Neural cell (in vitro differentiated cells): ENCODE data around the gene OXSM.

Experiments
- EZH2 ChIP-seq: fragments of 200-600, 300-800 bp; shearing (Covaris generic), sonication (generic); IDR thresholded peaks from 2 replicates; pipeline ENCODE4 v1.6.1; 2014; ENCODE audit warnings: antibody characterized with exemption, low read length, borderline replicate concordance, mild to moderate bottlenecking; ENCODE audit not compliant: insufficient read depth, poor library complexity, severe bottlenecking
- MXI1 ChIP-seq: fragments of 450-650 bp; conservative IDR thresholded peaks from 2 replicates; pipeline ENCODE4 v1.6.1; 2014; ENCODE audit warnings: antibody characterized with exemption, mild to moderate bottlenecking; ENCODE audit not compliant: poor library complexity, severe bottlenecking
- POLR2AphosphoS5 ChIP-seq: IDR thresholded peaks from 2 replicates; pipeline ENCODE4 v1.6.1; 2012
- RAD21 ChIP-seq: fragments of 450-650 bp; conservative IDR thresholded peaks from 2 replicates; pipeline ENCODE4 v1.6.1; 2014; ENCODE audit warnings: antibody characterized with exemption, mild to moderate bottlenecking, moderate library complexity
- SMC3 ChIP-seq: fragments of 450-650 bp; conservative IDR thresholded peaks from 2 replicates; pipeline ENCODE4 v1.6.1; 2014; ENCODE audit warnings: antibody characterized with exemption, mild to moderate bottlenecking, moderate library complexity; ENCODE audit not compliant: poor library complexity
- TAF1 ChIP-seq: IDR thresholded peaks from 2 replicates; pipeline ENCODE4 v1.6.1; 2012; ENCODE audit warnings: low read depth
- TF ChIP-seq, protein P1 (sequence below): fragments of 450-650 bp; IDR thresholded peaks from 2 replicates; pipeline ENCODE4 v1.5.1; 2014; ENCODE audit warnings: antibody characterized with exemption, mild to moderate bottlenecking, moderate library complexity; ENCODE audit not compliant: poor library complexity, severe bottlenecking

- TF ChIP-seq, protein P1, sequence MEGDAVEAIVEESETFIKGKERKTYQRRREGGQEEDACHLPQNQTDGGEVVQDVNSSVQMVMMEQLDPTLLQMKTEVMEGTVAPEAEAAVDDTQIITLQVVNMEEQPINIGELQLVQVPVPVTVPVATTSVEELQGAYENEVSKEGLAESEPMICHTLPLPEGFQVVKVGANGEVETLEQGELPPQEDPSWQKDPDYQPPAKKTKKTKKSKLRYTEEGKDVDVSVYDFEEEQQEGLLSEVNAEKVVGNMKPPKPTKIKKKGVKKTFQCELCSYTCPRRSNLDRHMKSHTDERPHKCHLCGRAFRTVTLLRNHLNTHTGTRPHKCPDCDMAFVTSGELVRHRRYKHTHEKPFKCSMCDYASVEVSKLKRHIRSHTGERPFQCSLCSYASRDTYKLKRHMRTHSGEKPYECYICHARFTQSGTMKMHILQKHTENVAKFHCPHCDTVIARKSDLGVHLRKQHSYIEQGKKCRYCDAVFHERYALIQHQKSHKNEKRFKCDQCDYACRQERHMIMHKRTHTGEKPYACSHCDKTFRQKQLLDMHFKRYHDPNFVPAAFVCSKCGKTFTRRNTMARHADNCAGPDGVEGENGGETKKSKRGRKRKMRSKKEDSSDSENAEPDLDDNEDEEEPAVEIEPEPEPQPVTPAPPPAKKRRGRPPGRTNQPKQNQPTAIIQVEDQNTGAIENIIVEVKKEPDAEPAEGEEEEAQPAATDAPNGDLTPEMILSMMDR, result no peak
- TF ChIP-seq MXI1 (no peak), RAD21 (no peak), TAF1 (no peak), SMC3 (no peak), POLR2AphosphoS5 (no peak), EZH2 (no peak)
Observed at GRCh38 chr3:25820816-25821486, 31.1 kb downstream of the OXSM start.
